ENCODE results near the gene NKD2.

NKD2 gene

GRCh38 chr5:1073239-1074102, 64.9 kb downstream of the NKD2 start:
- no peak overlapping the region for H3K27ac Mint-ChIP-seq
- H3K4me1 Mint-ChIP-seq, result no peaks in the 10 kb centered on the region
- no peak overlapping the region for H3K4me3 Mint-ChIP-seq
- DNase-seq, result no peak
- H3K36me3 Mint-ChIP-seq (ENCODE audit: low read depth), result peaks cover 2% of the 10 kb centered on the region
- TF ChIP-seq CTCF (IDR thresholded peaks at IDR 0.05), result no peak
- peaks cover 2% of the 10 kb centered on the region for H3K27me3 Mint-ChIP-seq (ENCODE audit: low read depth, poor library complexity)
- no peaks in the 10 kb centered on the region for H3K9me3 Mint-ChIP-seq

- peaks cover 4% of the 10 kb centered on the region for H3K36me3 Mint-ChIP-seq (ENCODE audit: low read depth)
- no peaks in the 10 kb centered on the region for H3K9me3 Mint-ChIP-seq
- no peak overlapping the region for H3K4me3 Mint-ChIP-seq
- peaks cover 2% of the 10 kb centered on the region for H3K27me3 Mint-ChIP-seq (ENCODE audit: low read depth, poor library complexity)
- H3K4me1 Mint-ChIP-seq, result no peaks in the 10 kb centered on the region
- no peak overlapping the region for H3K27ac Mint-ChIP-seq
- DNase-seq, result no peak
- no peak for TF ChIP-seq CTCF (IDR thresholded peaks at IDR 0.05)
Measured at GRCh38 chr5:1074226-1074625, 65.6 kb downstream of the NKD2 start.

DNA sequence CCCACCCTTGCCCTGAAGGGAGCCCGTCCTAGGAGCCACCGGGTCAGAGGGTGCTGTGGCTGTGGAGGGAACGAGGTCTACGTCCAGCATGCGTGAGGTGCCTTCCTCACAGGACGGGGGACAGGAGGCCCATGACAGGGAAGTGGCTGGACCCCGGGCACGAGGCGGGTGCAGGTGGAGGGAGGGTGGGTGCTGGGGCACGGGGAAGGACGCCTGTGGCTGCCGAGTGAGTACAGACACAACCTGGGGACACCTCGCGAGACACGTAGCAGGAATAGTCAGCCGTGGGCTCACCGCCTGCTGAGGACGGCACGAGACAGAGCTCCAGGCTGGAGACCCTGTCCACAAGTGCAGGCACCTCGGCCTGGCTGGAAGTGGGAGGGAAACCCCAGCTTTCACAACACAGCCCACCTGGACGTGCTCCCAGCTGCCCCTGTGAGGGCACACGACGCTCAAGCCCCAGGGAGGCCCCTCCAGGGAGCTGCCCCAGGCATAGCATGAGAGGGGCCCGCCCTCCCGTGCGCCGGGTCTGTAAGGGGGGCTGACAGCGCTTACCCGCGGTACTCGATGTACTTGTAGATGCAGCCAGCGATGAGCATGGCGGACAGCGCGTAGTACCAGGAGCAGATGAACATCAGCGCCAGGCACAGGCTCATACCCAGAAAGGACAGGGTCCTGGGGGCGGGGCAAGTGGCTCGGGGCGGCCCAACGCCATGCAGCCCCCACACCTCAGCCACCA, 66.4 kb downstream of the NKD2 start:
- H3K27ac Mint-ChIP-seq, result no peak overlapping the region
- no peak for DNase-seq
- peaks cover 4% of the 10 kb centered on the region for H3K36me3 Mint-ChIP-seq (ENCODE audit: low read depth)
- no peaks in the 10 kb centered on the region for H3K4me1 Mint-ChIP-seq
- no peak overlapping the region for H3K4me3 Mint-ChIP-seq
- no peaks in the 10 kb centered on the region for H3K9me3 Mint-ChIP-seq
- peaks cover 2% of the 10 kb centered on the region for H3K27me3 Mint-ChIP-seq (ENCODE audit: low read depth, poor library complexity)
- no peak for TF ChIP-seq CTCF (IDR thresholded peaks at IDR 0.05)

DNA sequence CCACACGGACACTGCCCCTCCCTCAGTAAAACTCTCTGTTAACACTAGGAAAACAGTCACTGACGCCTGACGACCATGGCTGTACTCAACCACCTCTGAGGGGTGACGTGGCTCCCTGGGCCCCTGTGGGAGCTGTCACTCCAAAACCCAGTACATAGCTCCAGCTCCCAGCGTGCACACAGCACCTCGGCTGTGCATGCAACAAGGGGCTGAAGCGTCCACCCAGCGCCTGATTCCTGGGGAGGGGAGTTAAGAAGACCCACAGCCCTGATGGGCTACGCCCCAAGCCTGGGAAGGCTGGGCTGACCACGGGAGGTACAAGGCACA, 66.9 kb downstream of the NKD2 start:
- Mint-ChIP-seq H3K27me3 (ENCODE audit: low read depth, poor library complexity) (peaks cover 2% of the 10 kb centered on the region), H3K4me1 (peaks cover 3% of the 10 kb centered on the region), H3K36me3 (ENCODE audit: low read depth) (peaks cover 4% of the 10 kb centered on the region), H3K9me3 (no peaks in the 10 kb centered on the region), H3K4me3 (no peak overlapping the region), H3K27ac (no peak overlapping the region)
- TF ChIP-seq CTCF (IDR thresholded peaks at IDR 0.05), result no peak
- no peak for DNase-seq

- no peak for TF ChIP-seq CTCF (IDR thresholded peaks at IDR 0.05)
- Mint-ChIP-seq H3K4me1 (peaks cover 7% of the 10 kb centered on the region), H3K36me3 (ENCODE audit: low read depth) (peaks cover 7% of the 10 kb centered on the region), H3K9me3 (no peaks in the 10 kb centered on the region), H3K27me3 (ENCODE audit: low read depth, poor library complexity) (peaks cover 2% of the 10 kb centered on the region), H3K4me3 (no peak overlapping the region), H3K27ac (peak overlapping the region; percentile 75)
- DNase-seq, result no peak
Measured at GRCh38 chr5:1075931-1076330, 67.3 kb downstream of the NKD2 start.
